ENCODE measurements around the gene DNAJC6.

Gene DNAJC6

GRCh38 chr1:65404941-65405340, 95.6 kb downstream of the DNAJC6 start:
- peaks cover 5% of the 10 kb centered on the region for H3K36me3 ChIP-seq (ENCODE audit: control insufficient read depth, insufficient read depth, low read length)
- H3K4me3 ChIP-seq (ENCODE audit: extremely low read depth, insufficient read depth, low read length, poor library complexity, severe bottlenecking), result no peak overlapping the region
- H3K27ac ChIP-seq (ENCODE audit: low read depth, low read length, severe bottlenecking), result no peak overlapping the region
- no peaks in the 10 kb centered on the region for H3K4me1 ChIP-seq (ENCODE audit: control insufficient read depth, insufficient read depth, low read length, poor library complexity, severe bottlenecking)
- H3K9me3 ChIP-seq (ENCODE audit: control insufficient read depth, low read length), result no peaks in the 10 kb centered on the region

- peaks cover 5% of the 10 kb centered on the region for H3K4me1 ChIP-seq (ENCODE audit: control insufficient read depth, insufficient read depth, low read length, poor library complexity, severe bottlenecking)
- H3K9me3 ChIP-seq (ENCODE audit: control insufficient read depth, low read length), result no peaks in the 10 kb centered on the region
- H3K27ac ChIP-seq (ENCODE audit: low read depth, low read length, severe bottlenecking), result no peak overlapping the region
- no peak overlapping the region for H3K4me3 ChIP-seq (ENCODE audit: extremely low read depth, insufficient read depth, low read length, poor library complexity, severe bottlenecking)
- 83% methylated on average over 1 of the region's 2 CpGs; no CpG with 5 or more reads in 1 of the 2 experiments for WGBS, 2 experiments (ENCODE audit: insufficient coverage in 2 of 2)
- H3K36me3 ChIP-seq (ENCODE audit: control insufficient read depth, insufficient read depth, low read length), result peaks cover 5% of the 10 kb centered on the region
Observed at GRCh38 chr1:65407877-65408276, 98.5 kb downstream of the DNAJC6 start.

DNA sequence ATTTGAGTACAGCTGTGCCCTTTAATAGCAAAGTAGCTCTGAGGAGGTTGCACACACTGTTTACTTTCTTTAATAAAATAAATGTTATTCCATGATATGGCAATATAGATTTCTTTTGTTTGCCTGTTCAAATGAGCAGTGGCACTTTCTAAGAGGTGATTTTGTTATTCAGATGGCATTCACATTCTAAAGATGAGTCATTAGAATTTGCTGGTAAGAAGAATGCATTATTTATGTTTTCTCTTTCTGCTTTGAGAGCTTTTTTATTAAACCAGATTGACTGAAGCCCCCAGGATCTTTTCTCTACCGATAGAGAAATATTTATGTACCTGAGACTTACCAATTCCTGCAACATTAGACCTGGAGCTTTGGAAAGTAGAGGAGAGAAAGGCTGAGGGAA, 100.0 kb downstream of the DNAJC6 start:
- no peak overlapping the region for H3K27ac ChIP-seq (ENCODE audit: low read depth, low read length, severe bottlenecking)
- peaks cover 5% of the 10 kb centered on the region for H3K4me1 ChIP-seq (ENCODE audit: control insufficient read depth, insufficient read depth, low read length, poor library complexity, severe bottlenecking)
- no CpG with 5 or more reads among the region's 1 CpG for WGBS, 2 experiments (ENCODE audit: insufficient coverage in 2 of 2)
- peaks cover 5% of the 10 kb centered on the region for H3K36me3 ChIP-seq (ENCODE audit: control insufficient read depth, insufficient read depth, low read length)
- H3K9me3 ChIP-seq (ENCODE audit: control insufficient read depth, low read length), result no peaks in the 10 kb centered on the region
- H3K4me3 ChIP-seq (ENCODE audit: extremely low read depth, insufficient read depth, low read length, poor library complexity, severe bottlenecking), result no peak overlapping the region

- Histone ChIP-seq H3K36me3 (ENCODE audit: control insufficient read depth, insufficient read depth, low read length) (peaks cover 5% of the 10 kb centered on the region), H3K27ac (ENCODE audit: low read depth, low read length, severe bottlenecking) (no peak overlapping the region), H3K9me3 (ENCODE audit: control insufficient read depth, low read length) (no peaks in the 10 kb centered on the region), H3K4me3 (ENCODE audit: extremely low read depth, insufficient read depth, low read length, poor library complexity, severe bottlenecking) (no peak overlapping the region), H3K4me1 (ENCODE audit: control insufficient read depth, insufficient read depth, low read length, poor library complexity, severe bottlenecking) (peaks cover 5% of the 10 kb centered on the region)
- 90 to 100% methylated on average over 1 to 2 of the region's 4 CpGs for WGBS, 2 experiments (ENCODE audit: insufficient coverage in 2 of 2)
Observed at GRCh38 chr1:65409816-65410326, 100.5 kb downstream of the DNAJC6 start.

DNA sequence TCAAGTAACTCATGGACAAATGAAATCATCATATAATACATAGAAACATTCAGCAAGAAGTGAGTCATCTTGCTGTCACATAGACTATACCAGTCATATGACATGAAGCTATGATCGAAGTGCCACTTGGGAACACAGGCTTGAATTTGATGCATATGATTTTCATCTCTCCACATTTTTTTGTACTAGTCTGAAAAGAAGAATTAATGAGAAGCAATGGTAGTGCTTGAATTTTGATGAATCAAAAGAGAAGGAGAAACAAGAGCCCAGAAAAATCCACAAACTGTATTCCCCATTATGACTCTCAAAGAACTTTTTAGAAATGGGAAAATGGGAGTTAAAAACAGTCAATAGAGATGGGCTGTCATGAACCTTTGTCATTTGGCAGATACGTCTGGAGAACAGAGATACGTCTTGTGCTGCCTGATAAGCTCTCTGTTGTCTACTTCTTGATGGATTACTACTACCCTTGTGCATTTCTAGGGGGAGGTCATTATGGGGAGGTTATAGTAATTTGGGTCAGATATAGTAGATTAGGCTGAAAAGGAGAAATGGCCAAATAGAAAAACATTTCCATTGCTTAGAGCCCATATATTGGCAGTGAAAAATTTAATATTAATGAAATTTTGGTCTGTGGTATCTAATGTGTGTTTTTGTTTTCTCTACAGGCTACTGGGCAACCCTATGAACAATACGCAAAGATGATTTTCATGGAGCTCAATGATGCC, 103.1 kb downstream of the DNAJC6 start:
- Histone ChIP-seq H3K4me3 (ENCODE audit: extremely low read depth, insufficient read depth, low read length, poor library complexity, severe bottlenecking) (no peak overlapping the region), H3K4me1 (ENCODE audit: control insufficient read depth, insufficient read depth, low read length, poor library complexity, severe bottlenecking) (peaks cover 10% of the 10 kb centered on the region), H3K36me3 (ENCODE audit: control insufficient read depth, insufficient read depth, low read length) (peaks cover 5% of the 10 kb centered on the region), H3K27ac (ENCODE audit: low read depth, low read length, severe bottlenecking) (no peak overlapping the region), H3K9me3 (ENCODE audit: control insufficient read depth, low read length) (no peaks in the 10 kb centered on the region)
- WGBS, 2 experiments (ENCODE audit: insufficient coverage in 2 of 2), result 71 to 98% methylated on average over 1 to 4 of the region's 4 CpGs

GRCh38 chr1:65412984-65413375, 103.6 kb downstream of the DNAJC6 start:
- H3K36me3 ChIP-seq (ENCODE audit: control insufficient read depth, insufficient read depth, low read length), result peaks cover 5% of the 10 kb centered on the region
- H3K4me1 ChIP-seq (ENCODE audit: control insufficient read depth, insufficient read depth, low read length, poor library complexity, severe bottlenecking), result peaks cover 10% of the 10 kb centered on the region
- H3K9me3 ChIP-seq (ENCODE audit: control insufficient read depth, low read length), result no peaks in the 10 kb centered on the region
- H3K4me3 ChIP-seq (ENCODE audit: extremely low read depth, insufficient read depth, low read length, poor library complexity, severe bottlenecking), result no peak overlapping the region
- WGBS, 2 experiments (ENCODE audit: insufficient coverage in 2 of 2), result 100% methylated on average over 1 to 2 of the region's 3 CpGs
- H3K27ac ChIP-seq (ENCODE audit: low read depth, low read length, severe bottlenecking), result no peak overlapping the region

- peaks cover 10% of the 10 kb centered on the region for H3K4me1 ChIP-seq (ENCODE audit: control insufficient read depth, insufficient read depth, low read length, poor library complexity, severe bottlenecking)
- no peak overlapping the region for H3K4me3 ChIP-seq (ENCODE audit: extremely low read depth, insufficient read depth, low read length, poor library complexity, severe bottlenecking)
- WGBS, 2 experiments (ENCODE audit: insufficient coverage in 2 of 2), result no CpG with 5 or more reads among the region's 4 CpGs
- no peaks in the 10 kb centered on the region for H3K9me3 ChIP-seq (ENCODE audit: control insufficient read depth, low read length)
- H3K27ac ChIP-seq (ENCODE audit: low read depth, low read length, severe bottlenecking), result no peak overlapping the region
- no peaks in the 10 kb centered on the region for H3K36me3 ChIP-seq (ENCODE audit: control insufficient read depth, insufficient read depth, low read length)
Observed at GRCh38 chr1:65414538-65414937, 105.2 kb downstream of the DNAJC6 start.

- peaks cover 10% of the 10 kb centered on the region for H3K4me1 ChIP-seq (ENCODE audit: control insufficient read depth, insufficient read depth, low read length, poor library complexity, severe bottlenecking)
- no peaks in the 10 kb centered on the region for H3K9me3 ChIP-seq (ENCODE audit: control insufficient read depth, low read length)
- no peaks in the 10 kb centered on the region for H3K36me3 ChIP-seq (ENCODE audit: control insufficient read depth, insufficient read depth, low read length)
- no CpG with 5 or more reads among the region's 1 CpG for WGBS, 2 experiments (ENCODE audit: insufficient coverage in 2 of 2)
- no peak overlapping the region for H3K4me3 ChIP-seq (ENCODE audit: extremely low read depth, insufficient read depth, low read length, poor library complexity, severe bottlenecking)
- no peak overlapping the region for H3K27ac ChIP-seq (ENCODE audit: low read depth, low read length, severe bottlenecking)
Observed at GRCh38 chr1:65416767-65417166, 107.4 kb downstream of the DNAJC6 start.

DNA sequence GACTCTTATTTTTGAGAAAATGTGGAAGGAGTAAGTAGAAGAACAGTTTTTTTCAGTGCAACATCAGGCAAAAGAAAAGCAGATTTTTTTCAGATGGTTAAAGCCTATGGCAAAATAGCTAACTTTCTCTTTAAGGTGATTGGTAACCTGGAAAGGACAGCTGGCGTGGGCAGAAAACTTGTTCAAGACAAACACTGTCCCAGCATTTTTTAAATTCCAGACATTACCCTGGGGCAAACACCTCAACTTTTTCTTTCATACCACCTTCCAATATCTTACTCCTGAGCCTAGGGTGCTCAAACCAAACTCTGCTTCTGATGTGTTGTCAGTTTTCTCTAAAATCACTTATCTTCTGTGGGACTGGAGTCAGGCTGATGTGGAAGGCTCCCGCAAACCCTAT, 108.4 kb downstream of the DNAJC6 start:
- Histone ChIP-seq H3K36me3 (ENCODE audit: control insufficient read depth, insufficient read depth, low read length) (peaks cover 3% of the 10 kb centered on the region), H3K4me3 (ENCODE audit: extremely low read depth, insufficient read depth, low read length, poor library complexity, severe bottlenecking) (no peak overlapping the region), H3K4me1 (ENCODE audit: control insufficient read depth, insufficient read depth, low read length, poor library complexity, severe bottlenecking) (peaks cover 15% of the 10 kb centered on the region), H3K9me3 (ENCODE audit: control insufficient read depth, low read length) (no peaks in the 10 kb centered on the region), H3K27ac (ENCODE audit: low read depth, low read length, severe bottlenecking) (no peak overlapping the region)
- 83 to 100% methylated on average over 1 of the region's 2 CpGs for WGBS, 2 experiments (ENCODE audit: insufficient coverage in 2 of 2)

- Histone ChIP-seq H3K36me3 (ENCODE audit: control insufficient read depth, insufficient read depth, low read length) (peaks cover 4% of the 10 kb centered on the region), H3K9me3 (ENCODE audit: control insufficient read depth, low read length) (no peaks in the 10 kb centered on the region), H3K4me3 (ENCODE audit: extremely low read depth, insufficient read depth, low read length, poor library complexity, severe bottlenecking) (no peak overlapping the region), H3K4me1 (ENCODE audit: control insufficient read depth, insufficient read depth, low read length, poor library complexity, severe bottlenecking) (peaks cover 23% of the 10 kb centered on the region), H3K27ac (ENCODE audit: low read depth, low read length, severe bottlenecking) (no peak overlapping the region)
- WGBS, 2 experiments (ENCODE audit: insufficient coverage in 2 of 2), result 100% methylated on average over 1 to 3 of the region's 4 CpGs
Observed at GRCh38 chr1:65418522-65419185, 109.3 kb downstream of the DNAJC6 start.
